A673 (cell line): ENCODE measurements around the gene FBN1.

Experiments used
- CTCF ChIP-seq: fragments of 300-800, 200-600 bp; sonication (generic); conservative IDR thresholded peaks from 2 replicates; pipeline ENCODE4 v1.5.1; 2017; ENCODE audit warnings: low read depth, mild to moderate bottlenecking, antibody characterized with exemption, low read length, moderate library complexity, mixed read lengths
- EZH2 ChIP-seq: fragments of 200-600 bp; sonication (generic); IDR thresholded peaks from 2 replicates; pipeline ENCODE4 v1.6.1; 2017; ENCODE audit warnings: borderline replicate concordance, low read depth, mild to moderate bottlenecking, mixed read lengths, antibody characterized with exemption, low read length; ENCODE audit not compliant: poor library complexity, severe bottlenecking

DNA sequence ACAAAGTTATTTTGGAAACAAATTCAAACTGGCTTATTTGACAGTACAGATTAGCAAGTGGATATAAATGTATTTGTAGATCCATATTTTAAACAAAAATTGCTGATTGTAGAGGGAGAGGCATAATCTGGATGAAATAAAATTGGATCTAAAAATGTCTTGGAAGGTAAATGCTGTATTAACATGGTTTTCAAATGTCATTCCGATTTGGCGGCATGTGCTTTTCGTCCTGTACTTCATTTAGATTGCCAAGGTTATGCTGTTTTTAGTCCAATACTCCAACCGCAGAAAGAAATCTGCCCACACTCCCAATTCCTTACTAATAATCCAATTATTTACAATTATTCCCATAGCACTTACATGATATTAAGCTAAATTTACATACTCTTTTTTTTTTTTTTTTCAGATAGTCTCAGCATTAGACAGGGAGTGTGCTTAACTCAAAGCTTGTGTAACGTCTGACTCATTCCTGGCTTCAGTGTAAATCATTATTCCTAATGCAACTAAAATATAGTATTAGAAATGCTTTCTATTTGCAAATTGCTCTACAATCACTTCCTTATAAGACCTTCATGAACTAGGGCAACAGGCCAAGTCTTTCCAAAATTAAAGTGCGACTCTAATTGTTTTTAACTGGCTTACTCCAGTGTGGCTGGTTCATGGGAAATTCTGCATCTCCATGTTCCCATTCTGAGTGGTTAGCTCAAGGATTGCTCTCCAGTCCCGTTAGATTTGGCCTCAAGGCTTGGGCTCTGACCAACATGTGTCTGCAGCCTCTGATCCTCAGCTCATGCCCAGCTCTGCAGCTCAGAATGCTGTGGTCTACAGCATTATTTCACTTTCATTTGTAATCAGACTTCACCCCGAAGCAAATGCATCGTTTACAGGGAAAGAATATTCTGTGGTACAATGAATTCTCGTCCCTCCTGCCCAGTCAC, 103.9 kb downstream of the FBN1 start:
- no peak for TF ChIP-seq CTCF
- TF ChIP-seq EZH2 = no peak
